Activated naive CD8-positive, alpha-beta T cell (primary cell): ENCODE data around the gene ASAP3.
A peak's percentile ranks its signal among the peaks of the same experiment; 100 is the strongest.

Experiments
- H3K27ac Mint-ChIP-seq: one replicate; pipeline ENCODE4 v1.8.0; 2021; ENCODE audit warnings: mixed read lengths
- H3K27me3 Mint-ChIP-seq: one replicate; pipeline ENCODE4 v1.8.0; 2021; ENCODE audit warnings: mixed read lengths
- H3K36me3 Mint-ChIP-seq: one replicate; pipeline ENCODE4 v1.8.0; 2021; ENCODE audit warnings: mixed read lengths
- H3K4me1 Mint-ChIP-seq: one replicate; pipeline ENCODE4 v1.8.0; 2021; ENCODE audit warnings: low read depth, mixed read lengths
- H3K4me3 Mint-ChIP-seq: one replicate; pipeline ENCODE4 v1.8.0; 2021; ENCODE audit warnings: mild to moderate bottlenecking, mixed read lengths
- H3K9me3 Mint-ChIP-seq: one replicate; pipeline ENCODE4 v1.8.0; 2021; ENCODE audit warnings: low read depth, mixed read lengths

The ASAP3 gene

DNA sequence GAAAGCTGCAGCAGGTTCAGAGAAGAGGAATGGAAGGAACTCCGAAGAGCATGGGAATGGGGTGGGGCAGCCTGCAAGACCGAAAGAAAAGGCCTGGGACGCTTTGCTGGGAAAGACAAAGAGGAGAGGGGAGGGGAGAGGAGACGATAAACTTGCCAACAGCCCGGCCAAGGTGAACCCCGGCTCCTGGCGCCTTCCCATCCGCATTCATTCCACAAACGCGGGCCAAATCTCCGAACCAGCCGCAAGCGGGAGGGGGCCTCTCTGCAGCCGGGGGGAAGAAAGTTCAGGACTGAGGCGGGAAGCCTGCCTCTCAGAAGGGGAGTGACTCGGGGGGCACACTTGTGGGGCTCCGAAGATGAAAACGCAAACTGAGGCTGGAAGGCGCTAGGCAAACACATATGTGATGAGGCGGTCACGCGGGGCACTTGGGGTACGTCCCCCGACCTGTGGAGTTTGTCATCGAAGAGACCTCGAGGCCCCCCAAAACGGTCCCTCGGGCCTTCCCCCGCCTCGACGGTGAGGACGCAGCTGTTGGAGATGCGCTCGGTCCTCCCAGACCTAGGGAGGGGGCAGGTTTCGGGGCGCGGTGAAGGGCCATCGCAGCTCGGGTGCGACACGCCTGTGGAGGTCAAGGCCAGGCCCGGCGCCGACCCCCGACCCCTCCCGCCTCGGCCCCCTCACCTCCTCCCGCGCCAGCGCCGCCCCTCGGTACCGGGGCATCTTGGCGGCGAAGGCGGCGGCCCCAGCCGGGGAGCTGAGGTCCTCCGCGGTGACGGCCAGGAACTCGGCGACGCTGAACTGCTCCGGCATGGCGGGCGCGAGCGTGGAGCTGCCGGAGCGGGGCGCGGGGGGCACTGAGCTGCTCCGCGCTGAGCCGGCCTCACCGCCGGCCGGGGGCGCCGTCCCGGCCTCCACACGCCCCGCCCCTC is at the start of gene ASAP3:
Gene ASAP3 (minus strand): TSS at position 859 of the 932 bp plus-strand sequence. CDS start 46 bp downstream, at position 813.
- Mint-ChIP-seq H3K9me3 (no peaks in the 10 kb centered on the region), H3K27ac (peak within 1 kb of the TSS; percentile 58), H3K4me1 (peaks cover 14% of the 10 kb centered on the region), H3K4me3 (peak within 1 kb of the TSS; percentile 87), H3K27me3 (peaks cover 4% of the 10 kb centered on the region), H3K36me3 (no peaks in the 10 kb centered on the region)

DNA sequence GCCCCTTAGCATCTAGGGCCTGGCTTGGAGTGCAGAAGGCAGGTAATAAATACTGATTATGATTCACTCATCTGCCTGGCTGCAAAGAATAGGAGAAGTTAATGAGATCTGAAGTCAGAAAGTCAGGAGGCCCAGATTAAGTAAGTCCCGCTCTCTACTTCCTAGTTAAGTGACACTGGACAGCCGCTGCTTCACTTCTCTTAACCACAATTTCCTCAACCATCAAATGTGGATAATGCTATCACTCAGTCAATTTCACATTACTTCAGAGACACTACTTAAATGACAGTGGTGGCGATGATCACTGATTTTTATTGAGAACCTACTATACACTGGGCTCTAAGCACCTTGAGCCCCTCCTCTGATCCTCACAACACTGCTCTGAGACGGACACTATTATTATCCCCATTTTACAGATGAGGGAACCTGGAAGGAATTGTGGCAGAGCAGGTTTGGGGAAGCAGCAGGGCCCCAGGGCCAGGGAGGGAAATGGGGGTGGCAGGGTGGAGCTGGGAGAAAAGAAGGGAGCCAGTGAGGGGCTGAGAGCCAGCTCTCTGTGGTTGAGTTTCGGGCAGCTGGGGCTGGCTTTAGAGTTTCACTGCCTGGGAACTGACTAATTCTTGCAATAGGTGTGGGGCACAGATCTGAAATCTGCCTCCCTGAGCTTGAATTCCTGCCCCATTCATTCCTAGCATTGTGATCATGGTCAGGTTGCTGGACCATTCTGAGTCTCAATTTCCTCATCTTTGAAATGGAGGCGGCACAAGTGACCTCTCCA is 49.5 kb upstream of the ASAP3 start:
- Mint-ChIP-seq H3K4me3 (no peak overlapping the region), H3K4me1 (peaks cover 37% of the 10 kb centered on the region), H3K27ac (no peak overlapping the region), H3K27me3 (no peaks in the 10 kb centered on the region), H3K9me3 (no peaks in the 10 kb centered on the region), H3K36me3 (no peaks in the 10 kb centered on the region)

DNA sequence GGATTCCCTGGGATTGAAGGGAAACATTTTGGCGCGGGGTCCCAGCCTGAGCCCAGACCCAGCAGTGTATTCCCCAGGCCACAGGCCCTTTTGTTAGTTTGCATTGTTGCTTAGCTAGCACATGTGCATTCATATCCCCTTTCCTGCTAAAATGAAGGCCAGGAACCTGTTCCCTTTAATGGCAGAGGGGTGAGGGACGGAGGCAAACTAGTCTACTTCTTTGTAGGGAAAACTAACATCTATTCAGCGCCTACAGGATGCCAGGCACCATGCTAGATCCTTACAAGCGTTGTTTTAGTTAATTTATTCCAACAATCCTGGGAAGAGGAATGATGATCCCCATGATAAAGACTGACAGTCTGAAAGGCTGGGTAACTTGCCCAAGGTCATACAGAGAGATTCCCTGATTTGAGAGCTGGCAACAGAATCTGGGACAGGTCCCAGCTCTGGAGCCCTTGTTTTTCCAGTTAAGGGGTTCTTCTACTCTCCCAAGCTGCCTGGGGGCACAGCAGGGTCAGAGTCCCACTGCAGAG is 47.6 kb upstream of the ASAP3 start:
- Mint-ChIP-seq H3K4me3 (peak overlapping the region; percentile 89), H3K27ac (peak overlapping the region; percentile 61), H3K36me3 (no peaks in the 10 kb centered on the region), H3K27me3 (no peaks in the 10 kb centered on the region), H3K4me1 (peaks cover 54% of the 10 kb centered on the region), H3K9me3 (no peaks in the 10 kb centered on the region)

DNA sequence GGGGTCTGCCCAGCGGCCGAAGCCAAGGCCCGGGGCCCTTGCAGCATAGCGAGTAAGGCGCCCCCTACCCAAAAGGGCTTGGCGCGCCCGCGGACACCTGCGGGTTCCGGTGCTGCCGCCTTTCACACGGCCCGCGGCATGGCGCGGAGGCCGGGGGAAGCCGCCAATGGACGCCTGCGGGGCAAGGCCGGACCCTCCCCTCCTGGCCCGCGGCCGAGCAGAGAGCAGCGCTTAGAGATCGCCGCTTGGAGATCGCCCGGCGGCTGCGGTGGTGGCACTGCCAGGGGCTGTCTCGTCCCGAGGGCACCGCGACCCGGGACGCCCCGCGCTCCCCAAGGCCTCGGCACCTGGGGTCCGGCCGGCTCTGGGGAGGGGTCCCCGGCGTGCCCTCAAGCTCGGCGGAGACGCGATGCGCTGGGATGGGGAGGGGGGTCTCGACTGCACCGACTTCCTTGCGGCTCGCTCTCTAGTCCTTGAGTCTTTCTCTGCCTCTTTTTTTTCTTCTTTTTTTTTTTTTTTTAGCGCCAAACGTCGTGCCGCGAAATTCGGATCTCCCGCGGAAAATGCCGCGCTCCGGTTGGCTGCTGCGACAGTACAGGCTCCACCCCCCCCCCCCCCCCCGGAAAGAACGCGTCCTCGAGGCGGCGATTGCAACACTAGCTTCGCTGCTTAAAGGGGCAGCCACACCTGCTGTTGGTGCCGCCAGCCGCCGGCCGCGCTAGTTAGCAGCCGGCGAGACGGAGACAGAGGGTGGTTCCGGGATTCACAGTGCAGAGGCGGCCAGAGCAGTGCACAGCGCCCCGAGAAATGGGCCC is 47.0 kb upstream of the ASAP3 start, which contains the start of gene E2F2:
Gene E2F2 (minus strand): TSS at position 487 of the 815 bp plus-strand sequence. CDS start 440 bp downstream, at position 47.
- no peaks in the 10 kb centered on the region for H3K36me3 Mint-ChIP-seq
- no peaks in the 10 kb centered on the region for H3K9me3 Mint-ChIP-seq
- H3K27me3 Mint-ChIP-seq: no peaks in the 10 kb centered on the region
- H3K4me3 Mint-ChIP-seq: peak within 1 kb of the TSS; percentile 89
- peak within 1 kb of the TSS; percentile 77 for H3K27ac Mint-ChIP-seq
- H3K4me1 Mint-ChIP-seq: peaks cover 60% of the 10 kb centered on the region

DNA sequence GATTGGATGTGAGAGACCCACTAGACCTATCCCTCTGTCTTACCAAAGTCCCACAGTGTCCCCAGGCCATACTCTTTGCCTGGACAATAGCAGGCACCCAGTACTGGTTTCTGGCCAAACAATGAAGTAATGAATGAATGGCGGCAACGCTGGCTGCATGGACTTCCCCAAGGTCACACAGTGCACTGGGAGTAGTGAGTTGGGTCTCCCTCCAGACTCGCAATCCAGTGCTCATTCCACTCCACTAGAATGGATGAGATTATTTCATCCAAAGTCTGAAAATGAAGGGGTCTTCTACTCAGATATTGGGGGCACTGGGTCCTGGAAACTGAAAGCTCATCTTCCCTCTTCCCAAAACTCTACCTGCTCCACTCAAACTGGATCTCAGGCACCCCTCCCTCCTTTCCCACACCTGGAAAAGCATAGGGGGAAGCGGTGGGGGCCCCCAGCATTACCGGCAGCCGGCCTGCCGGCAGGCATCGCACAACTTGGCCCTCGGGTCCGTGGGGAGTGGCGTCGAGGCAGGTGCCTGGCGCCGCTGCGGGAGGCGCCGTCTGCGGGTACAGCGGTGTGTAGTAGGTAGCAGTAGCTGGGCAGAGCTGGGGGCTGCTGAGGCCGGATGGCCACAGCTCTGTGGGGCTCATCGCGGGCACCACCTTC is 46.2 kb upstream of the ASAP3 start:
- H3K27me3 Mint-ChIP-seq: no peaks in the 10 kb centered on the region
- H3K4me1 Mint-ChIP-seq: peaks cover 68% of the 10 kb centered on the region
- no peaks in the 10 kb centered on the region for H3K36me3 Mint-ChIP-seq
- no peaks in the 10 kb centered on the region for H3K9me3 Mint-ChIP-seq
- peak overlapping the region; percentile 67 for H3K4me3 Mint-ChIP-seq
- H3K27ac Mint-ChIP-seq: peak overlapping the region; percentile 3

DNA sequence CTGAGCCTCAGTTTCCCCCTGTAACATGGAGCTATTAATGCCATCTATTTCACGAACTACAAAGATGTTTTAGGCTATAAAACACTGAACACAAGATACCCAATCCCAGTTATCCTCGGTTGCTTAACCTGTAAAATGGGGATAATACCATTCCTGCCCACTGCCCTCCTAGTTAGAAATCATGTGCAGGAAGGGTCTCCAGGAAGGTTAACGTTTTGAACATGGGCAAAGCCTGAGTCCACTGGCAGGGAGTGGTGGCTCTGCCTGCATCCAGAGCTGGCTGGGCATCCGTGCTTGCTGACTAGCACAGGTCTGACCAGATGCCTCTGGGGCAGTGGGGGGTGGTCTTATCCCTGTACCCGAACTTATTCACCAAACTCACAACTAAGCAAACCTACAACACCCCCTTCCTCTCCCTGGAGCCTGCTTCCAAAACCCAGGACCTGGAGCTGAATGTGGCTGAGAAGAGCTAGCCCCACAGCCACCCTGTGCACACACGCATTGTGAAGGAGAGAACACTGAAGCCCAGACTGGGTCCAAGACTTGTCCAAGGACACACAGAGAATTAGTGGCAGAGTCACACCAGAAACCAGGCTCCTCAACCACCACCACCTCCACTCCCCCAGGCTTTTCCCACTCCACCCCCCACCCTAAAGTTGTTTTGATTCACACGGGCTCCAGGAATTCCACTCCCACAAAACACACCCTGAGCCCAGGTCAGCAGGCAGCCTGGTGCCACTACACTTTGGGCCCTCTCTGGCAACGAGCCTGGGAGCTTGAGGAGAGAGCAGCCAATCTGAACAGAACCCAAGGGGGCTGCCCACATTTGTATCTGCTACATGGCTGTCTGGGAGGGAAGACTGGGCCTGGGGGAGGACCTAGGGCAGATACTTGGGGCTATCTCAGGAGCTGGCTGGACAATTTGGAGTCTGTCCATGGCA is 45.4 kb upstream of the ASAP3 start:
- H3K9me3 Mint-ChIP-seq: no peaks in the 10 kb centered on the region
- peak overlapping the region; percentile 67 for H3K4me3 Mint-ChIP-seq
- no peak overlapping the region for H3K27ac Mint-ChIP-seq
- H3K36me3 Mint-ChIP-seq: no peaks in the 10 kb centered on the region
- no peaks in the 10 kb centered on the region for H3K27me3 Mint-ChIP-seq
- H3K4me1 Mint-ChIP-seq: peaks cover 76% of the 10 kb centered on the region

DNA sequence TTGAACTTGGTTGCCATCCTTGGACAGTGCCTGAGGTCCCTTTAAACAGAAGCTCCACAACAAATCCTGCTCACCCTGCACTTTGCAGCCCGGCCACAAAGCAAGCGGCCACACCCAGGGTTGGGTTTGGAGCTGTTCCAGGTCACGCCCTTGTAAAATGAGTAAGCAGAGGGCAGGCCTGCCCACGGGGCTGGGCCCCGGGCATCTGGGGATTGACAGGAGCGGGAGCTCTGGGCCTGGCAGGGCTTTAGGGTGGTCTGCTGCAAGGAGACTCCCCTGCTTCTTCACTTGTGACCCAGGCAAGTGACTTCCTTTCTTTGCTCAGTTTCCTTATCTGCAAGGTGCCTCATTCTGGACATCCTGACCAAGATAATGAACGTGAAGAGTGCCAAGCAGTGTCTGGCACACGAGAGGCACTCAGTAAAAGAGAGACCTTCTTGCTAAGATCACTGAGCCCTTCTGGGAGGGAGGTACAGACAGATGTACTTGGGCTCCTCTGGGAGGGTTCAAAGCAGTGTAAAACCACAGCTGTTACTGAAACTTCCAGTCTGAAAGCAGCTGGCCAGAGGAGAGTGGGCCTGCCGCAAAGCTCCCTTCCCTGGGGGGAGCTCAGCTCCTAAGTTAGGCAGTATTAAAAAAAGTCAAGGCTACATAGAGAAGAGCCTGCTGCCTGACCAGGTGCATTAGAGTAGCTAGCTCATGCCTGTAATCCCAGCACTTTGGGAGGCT is 44.4 kb upstream of the ASAP3 start:
- Mint-ChIP-seq H3K36me3 (no peaks in the 10 kb centered on the region), H3K4me1 (peaks cover 82% of the 10 kb centered on the region), H3K27ac (no peak overlapping the region), H3K9me3 (no peaks in the 10 kb centered on the region), H3K27me3 (no peaks in the 10 kb centered on the region), H3K4me3 (peak overlapping the region; percentile 35)

DNA sequence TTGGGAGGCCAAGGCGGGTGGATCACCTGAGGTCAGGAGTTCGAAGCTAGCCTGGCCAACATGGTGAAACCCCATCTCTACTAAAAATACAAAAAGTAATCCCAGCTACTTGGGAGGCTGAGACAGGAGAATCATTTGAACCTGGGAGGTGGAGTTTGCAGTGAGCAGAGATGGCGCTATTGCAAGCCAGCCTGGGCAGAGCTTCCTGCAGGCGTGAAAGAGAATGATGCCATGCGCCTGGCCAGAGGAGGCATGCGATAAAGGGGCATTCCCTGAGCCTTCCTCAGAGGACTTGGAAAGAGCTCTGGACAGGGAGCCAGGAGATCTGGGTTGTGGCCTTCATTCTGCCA is 43.9 kb upstream of the ASAP3 start:
- H3K4me1 Mint-ChIP-seq: peaks cover 77% of the 10 kb centered on the region
- no peaks in the 10 kb centered on the region for H3K27me3 Mint-ChIP-seq
- H3K36me3 Mint-ChIP-seq: no peaks in the 10 kb centered on the region
- no peak overlapping the region for H3K4me3 Mint-ChIP-seq
- no peak overlapping the region for H3K27ac Mint-ChIP-seq
- no peaks in the 10 kb centered on the region for H3K9me3 Mint-ChIP-seq

DNA sequence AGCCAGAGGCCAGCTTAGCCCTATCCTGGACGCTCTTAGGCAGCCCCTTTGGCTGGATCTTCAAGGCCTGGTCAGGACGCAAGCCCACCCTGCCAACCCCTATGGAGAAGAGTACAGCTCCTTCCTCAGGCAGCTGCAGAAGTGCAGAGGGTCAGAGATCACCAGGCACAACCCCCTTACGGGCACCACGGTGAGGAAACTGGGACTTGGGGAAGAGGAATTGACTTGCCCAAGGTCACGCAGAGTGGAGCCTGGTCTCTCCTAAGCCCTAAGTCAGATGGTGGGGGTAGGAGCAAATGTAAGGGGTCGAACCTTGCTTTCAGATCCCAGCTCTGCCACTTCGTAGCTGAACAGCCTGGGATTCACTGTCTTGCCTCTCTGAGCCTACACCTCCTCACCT is 43.4 kb upstream of the ASAP3 start:
- Mint-ChIP-seq H3K27ac (no peak overlapping the region), H3K4me3 (no peak overlapping the region), H3K9me3 (no peaks in the 10 kb centered on the region), H3K27me3 (no peaks in the 10 kb centered on the region), H3K36me3 (no peaks in the 10 kb centered on the region), H3K4me1 (peaks cover 77% of the 10 kb centered on the region)

DNA sequence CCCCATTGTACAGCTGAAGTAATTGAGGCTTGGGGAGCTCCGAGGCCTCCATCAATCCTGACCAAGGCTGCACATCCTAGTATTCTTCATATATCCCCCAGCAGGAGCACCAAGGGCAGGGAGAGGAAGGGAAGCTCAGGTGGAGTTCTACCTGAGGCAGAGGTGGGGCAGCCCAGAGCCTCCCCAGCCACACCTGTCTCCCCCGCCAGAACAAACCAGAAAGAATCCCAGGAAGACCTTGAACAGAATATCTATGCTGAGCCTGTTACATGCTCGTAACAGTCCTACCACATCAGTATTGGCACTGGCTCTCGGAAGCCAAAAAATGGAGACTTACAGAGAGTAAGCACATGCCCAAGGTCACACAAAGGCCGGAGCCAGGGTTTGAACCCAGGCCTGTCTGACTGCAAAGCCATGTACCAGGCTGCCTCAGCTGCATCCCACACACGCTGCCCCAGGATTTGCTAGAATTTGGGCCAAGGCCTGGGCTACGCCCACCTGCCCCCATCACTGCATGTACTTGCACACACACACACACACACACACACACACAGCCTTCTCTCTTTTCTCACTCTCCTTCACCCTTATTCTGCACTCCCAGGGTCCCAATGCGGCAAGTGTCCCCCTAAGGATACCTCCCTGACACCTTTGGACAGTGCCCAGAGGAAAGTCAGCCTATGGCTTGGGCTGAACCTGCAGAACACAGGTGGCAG is 42.5 kb upstream of the ASAP3 start:
- Mint-ChIP-seq H3K9me3 (no peaks in the 10 kb centered on the region), H3K4me1 (peaks cover 68% of the 10 kb centered on the region), H3K4me3 (peak overlapping the region; percentile 61), H3K27me3 (no peaks in the 10 kb centered on the region), H3K36me3 (no peaks in the 10 kb centered on the region), H3K27ac (no peak overlapping the region)

DNA sequence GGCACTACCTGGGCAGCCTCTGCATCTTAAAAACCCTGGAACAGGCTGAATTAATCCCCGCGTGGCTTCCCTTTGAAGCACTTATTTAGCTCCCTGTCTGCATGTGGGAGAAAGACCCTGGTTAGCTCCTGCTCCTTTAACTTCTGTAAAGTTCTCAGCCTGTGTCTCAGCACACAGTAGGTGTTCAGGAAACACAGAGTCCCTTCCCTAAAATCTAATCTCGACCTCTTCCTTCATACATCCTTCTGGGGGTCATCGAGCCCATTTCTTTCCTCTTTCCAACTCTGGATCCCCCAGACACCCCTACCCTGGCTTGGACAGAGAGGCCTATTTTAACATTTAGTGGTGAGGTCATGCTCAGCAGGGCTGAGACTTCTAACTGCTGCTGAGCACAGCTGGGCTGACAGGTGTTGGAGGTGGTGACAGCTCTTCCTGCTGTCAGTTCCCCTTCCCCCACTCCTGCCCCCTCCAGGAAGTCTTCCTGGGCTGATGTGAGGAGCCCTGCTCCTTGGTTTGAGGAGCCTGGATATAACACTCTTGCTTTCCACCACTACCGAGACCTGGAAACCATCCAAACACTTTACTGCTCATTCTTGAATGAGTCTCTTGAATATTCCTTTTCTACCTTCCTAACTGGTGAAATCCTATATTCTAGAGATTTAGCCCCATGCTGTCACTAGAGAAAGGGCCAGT is 41.7 kb upstream of the ASAP3 start:
- H3K27me3 Mint-ChIP-seq: no peaks in the 10 kb centered on the region
- no peaks in the 10 kb centered on the region for H3K36me3 Mint-ChIP-seq
- no peaks in the 10 kb centered on the region for H3K9me3 Mint-ChIP-seq

More for the DNA sequence above, 41.7 kb upstream of the ASAP3 start:
- Mint-ChIP-seq H3K4me3 (peak overlapping the region; percentile 61), H3K27ac (peak overlapping the region; percentile 61), H3K4me1 (peaks cover 64% of the 10 kb centered on the region)
